Activated naive CD4-positive, alpha-beta T cell treated with anti-CD3 and anti-CD28 coated beads, Interleukin-2, amount 50 U/mL, for 24 hours (primary cell): Measurements from ENCODE around the gene SAMD8.

Experiments used
- H3K27ac Mint-ChIP-seq: one replicate; pipeline ENCODE4 v1.8.0; 2021; ENCODE audit warnings: mild to moderate bottlenecking, mixed read lengths
- H3K27me3 Mint-ChIP-seq: one replicate; pipeline ENCODE4 v1.8.0; 2021; ENCODE audit warnings: mixed read lengths
- H3K36me3 Mint-ChIP-seq: one replicate; pipeline ENCODE4 v1.8.0; 2021; ENCODE audit warnings: mixed read lengths
- H3K4me1 Mint-ChIP-seq: one replicate; pipeline ENCODE4 v1.8.0; 2021; ENCODE audit warnings: mixed read lengths
- H3K4me3 Mint-ChIP-seq: one replicate; pipeline ENCODE4 v1.8.0; 2021; ENCODE audit warnings: mild to moderate bottlenecking, mixed read lengths
- H3K9me3 Mint-ChIP-seq: one replicate; pipeline ENCODE4 v1.8.0; 2021; ENCODE audit warnings: mixed read lengths

The SAMD8 gene

DNA sequence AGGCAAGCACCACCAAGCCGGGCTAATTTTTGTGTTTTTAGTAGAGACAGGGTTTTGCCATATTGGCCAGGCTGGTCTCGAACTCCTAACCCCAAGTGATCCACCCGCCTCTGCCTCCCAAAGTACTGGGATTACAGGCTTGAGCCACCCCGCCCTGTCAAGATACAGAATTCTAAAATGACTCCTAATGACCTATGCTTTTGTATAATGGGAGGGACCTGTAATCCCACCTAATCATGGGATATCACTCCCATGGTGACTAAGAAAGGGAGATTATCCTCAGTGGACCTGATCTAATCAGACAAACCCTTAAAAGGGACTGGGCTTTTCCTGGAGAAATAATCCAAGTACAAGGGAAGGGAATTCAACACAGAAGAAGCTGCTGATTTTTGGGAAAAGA, 28.8 kb downstream of the SAMD8 start:
- H3K4me3 Mint-ChIP-seq, result no peak overlapping the region
- H3K4me1 Mint-ChIP-seq, result peaks cover 67% of the 10 kb centered on the region
- no peaks in the 10 kb centered on the region for H3K9me3 Mint-ChIP-seq
- no peaks in the 10 kb centered on the region for H3K27me3 Mint-ChIP-seq
- H3K36me3 Mint-ChIP-seq, result peaks cover 8% of the 10 kb centered on the region
- H3K27ac Mint-ChIP-seq, result peak overlapping the region; percentile 41

DNA sequence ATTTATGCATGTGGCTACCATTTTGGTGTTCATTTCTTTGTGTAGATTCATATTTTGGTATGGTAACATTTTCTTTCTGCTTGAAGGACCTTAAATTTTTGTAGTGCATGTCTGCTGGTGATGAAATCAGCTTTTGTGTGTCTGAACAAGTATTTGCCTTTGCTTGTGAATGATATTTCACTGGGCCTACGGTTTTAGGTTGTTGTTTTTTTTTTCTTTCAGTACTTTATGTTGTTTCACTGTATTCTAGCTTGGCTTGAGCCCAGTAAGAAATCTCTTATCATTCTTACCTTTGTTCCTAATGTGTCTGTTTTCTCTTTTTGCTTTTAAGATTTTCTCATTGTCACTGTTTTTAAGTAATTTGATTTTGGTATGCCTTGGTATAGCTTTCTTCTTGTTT, 31.9 kb downstream of the SAMD8 start:
- Mint-ChIP-seq H3K27ac (peak overlapping the region; percentile 43), H3K27me3 (no peaks in the 10 kb centered on the region), H3K4me3 (no peak overlapping the region)

DNA sequence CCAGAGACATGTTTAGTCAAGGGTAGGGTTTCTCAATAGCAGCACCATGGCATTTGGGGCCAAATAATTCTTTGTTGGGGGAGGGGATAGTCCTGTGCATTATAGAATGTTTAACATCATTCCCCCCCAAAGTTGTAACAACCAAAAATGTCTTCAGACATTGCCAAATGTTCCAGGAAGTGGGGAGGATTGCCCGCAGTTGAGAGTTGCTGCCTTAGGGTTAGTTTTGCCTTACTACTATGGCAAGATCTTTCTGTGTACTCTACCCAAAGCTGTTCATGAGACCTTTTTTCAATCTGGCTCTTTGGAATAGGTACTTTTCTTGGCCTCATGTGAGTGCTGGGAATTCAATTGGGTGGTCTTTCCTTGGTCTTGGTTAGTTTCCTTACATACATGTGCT, 34.1 kb downstream of the SAMD8 start:
- peaks cover 8% of the 10 kb centered on the region for H3K36me3 Mint-ChIP-seq
- H3K27me3 Mint-ChIP-seq, result no peaks in the 10 kb centered on the region
- no peaks in the 10 kb centered on the region for H3K9me3 Mint-ChIP-seq
- no peak overlapping the region for H3K27ac Mint-ChIP-seq
- peaks cover 49% of the 10 kb centered on the region for H3K4me1 Mint-ChIP-seq
- H3K4me3 Mint-ChIP-seq, result peak overlapping the region; percentile 62

More for the DNA sequence above, 31.9 kb downstream of the SAMD8 start:
- H3K36me3 Mint-ChIP-seq, result peaks cover 5% of the 10 kb centered on the region
- H3K4me1 Mint-ChIP-seq, result peaks cover 57% of the 10 kb centered on the region
- no peaks in the 10 kb centered on the region for H3K9me3 Mint-ChIP-seq

DNA sequence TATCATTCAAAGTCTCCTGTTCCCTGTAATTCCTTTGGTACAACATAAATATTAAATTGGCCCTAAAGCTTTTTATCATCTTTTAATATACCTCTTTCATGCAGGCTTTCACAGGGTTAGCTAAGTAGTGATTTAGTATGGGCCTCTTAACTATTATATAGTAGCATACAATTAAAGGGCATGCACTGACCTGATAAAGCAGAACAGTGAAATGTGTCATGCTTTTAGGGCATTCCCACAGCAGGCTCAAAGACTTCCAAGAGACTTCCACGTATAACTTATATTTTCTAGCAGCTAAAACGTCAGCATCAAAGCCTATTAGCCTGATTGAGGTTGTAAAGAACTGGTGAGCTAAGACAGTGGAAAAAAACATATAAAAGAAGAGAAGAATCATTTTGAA, 35.3 kb downstream of the SAMD8 start:
- H3K27me3 Mint-ChIP-seq, result no peaks in the 10 kb centered on the region
- H3K4me3 Mint-ChIP-seq, result no peak overlapping the region
- H3K36me3 Mint-ChIP-seq, result peaks cover 14% of the 10 kb centered on the region
- H3K27ac Mint-ChIP-seq, result no peak overlapping the region
- no peaks in the 10 kb centered on the region for H3K9me3 Mint-ChIP-seq
- peaks cover 48% of the 10 kb centered on the region for H3K4me1 Mint-ChIP-seq

DNA sequence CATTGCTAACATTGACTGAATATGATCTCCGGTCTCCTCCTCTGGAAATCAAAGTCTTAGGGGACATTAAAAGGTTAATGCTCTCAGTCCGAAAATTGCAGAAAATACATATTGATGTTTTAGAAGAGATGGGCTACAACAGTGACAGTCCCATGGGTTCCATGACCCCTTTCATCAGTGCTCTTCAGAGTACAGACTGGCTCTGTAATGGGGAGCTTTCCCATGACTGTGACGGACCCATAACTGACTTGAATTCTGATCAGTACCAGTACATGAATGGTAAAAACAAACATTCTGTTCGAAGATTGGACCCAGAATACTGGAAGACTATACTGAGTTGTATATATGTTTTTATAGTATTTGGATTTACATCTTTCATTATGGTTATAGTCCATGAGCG, 39.2 kb downstream of the SAMD8 start:
- H3K9me3 Mint-ChIP-seq, result no peaks in the 10 kb centered on the region

DNA sequence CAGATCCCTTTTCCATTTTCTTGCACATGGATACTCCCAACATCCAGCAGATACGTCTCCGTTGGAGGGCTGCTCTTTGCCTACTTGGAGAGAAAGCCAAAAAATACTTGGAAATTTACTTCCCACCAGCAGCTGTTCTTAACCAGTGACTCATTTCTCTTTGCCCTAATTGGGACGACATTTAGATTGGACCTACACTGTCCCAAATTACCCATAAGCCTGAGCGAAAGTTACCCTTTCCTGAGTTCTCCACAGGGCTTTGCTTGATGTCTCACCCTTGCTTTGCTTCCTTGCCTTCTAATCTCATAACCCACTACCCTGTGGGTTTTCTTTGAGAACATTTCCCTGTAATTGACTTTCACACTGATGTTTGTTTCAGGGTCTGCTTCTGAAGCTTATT, 48.1 kb downstream of the SAMD8 start:
- H3K4me1 Mint-ChIP-seq, result peaks cover 27% of the 10 kb centered on the region
- H3K27ac Mint-ChIP-seq, result no peak overlapping the region
- no peaks in the 10 kb centered on the region for H3K27me3 Mint-ChIP-seq
- peaks cover 10% of the 10 kb centered on the region for H3K36me3 Mint-ChIP-seq
- H3K4me3 Mint-ChIP-seq, result no peak overlapping the region
- H3K9me3 Mint-ChIP-seq, result no peaks in the 10 kb centered on the region

More for the DNA sequence above, 39.2 kb downstream of the SAMD8 start:
- no peak overlapping the region for H3K4me3 Mint-ChIP-seq
- H3K36me3 Mint-ChIP-seq, result peaks cover 16% of the 10 kb centered on the region
- peaks cover 29% of the 10 kb centered on the region for H3K4me1 Mint-ChIP-seq
- no peaks in the 10 kb centered on the region for H3K27me3 Mint-ChIP-seq
- no peak overlapping the region for H3K27ac Mint-ChIP-seq

DNA sequence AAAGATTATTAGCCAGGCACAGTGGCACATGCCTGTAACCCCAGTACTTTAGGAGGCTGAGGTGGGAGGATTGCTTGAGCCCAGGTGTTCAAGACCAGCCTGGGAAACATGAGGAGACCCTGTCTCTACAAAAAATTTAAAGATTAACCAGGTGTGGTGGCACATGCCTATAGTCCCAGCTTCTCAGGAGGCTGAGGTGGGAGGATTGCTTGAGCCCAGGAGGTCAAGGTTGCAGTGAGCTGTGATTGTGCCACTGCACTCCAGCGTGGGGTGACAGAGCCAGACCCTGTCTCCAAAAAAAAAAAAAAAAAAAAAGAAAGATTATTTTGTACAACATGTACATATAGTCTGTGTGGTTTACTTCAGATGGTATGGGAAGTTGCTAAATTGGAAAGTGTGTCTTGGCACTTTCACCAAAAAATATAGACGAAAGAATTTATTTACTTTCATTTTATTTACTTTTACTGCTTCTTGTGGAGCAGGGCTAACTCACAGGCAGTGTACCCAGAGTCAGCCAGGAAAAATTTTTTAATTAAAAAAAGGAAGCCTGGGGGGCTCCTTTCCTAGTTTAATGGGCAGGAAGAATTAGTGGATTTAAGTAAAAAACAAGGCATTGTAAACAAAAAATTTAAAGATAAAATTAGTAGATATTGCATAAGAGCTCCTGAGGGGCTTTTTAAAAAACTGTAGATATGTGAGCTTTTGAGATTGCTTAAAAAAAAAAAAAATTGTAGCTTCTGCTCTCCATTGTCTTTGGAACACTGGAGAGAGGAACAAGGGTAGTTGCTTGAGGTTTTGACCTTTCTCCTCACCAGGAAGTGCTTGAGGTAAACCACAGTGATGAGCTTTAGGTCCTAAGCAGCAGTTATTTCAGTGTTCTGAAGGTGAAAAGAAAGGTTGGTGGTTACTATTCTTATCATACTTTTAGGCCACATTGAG, 54.5 kb downstream of the SAMD8 start:
- H3K4me1 Mint-ChIP-seq, result peaks cover 58% of the 10 kb centered on the region
- H3K27ac Mint-ChIP-seq, result peak overlapping the region; percentile 93
- no peaks in the 10 kb centered on the region for H3K27me3 Mint-ChIP-seq
- H3K4me3 Mint-ChIP-seq, result peak overlapping the region; percentile 74
- H3K9me3 Mint-ChIP-seq, result no peaks in the 10 kb centered on the region
- H3K36me3 Mint-ChIP-seq, result peaks cover 8% of the 10 kb centered on the region

DNA sequence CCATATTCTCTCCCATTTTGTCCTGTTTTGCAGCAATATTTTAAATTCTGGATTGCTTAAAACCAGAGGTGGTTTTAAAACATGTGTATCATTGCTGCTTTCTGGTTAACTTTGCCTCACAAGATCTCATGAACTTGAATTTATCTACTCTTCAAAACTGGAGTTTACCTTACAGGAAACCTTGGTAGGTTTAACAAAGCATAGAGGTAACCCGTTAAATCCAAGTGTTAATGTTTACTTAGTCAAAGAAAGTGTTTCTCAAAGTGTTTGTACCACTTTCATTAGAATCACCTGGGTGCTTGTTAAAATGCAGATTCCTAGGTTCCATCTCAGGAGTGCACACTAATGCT, 55.1 kb downstream of the SAMD8 start:
- H3K9me3 Mint-ChIP-seq, result no peaks in the 10 kb centered on the region
- H3K27ac Mint-ChIP-seq, result peak overlapping the region; percentile 93
- H3K4me3 Mint-ChIP-seq, result peak overlapping the region; percentile 74
- peaks cover 54% of the 10 kb centered on the region for H3K4me1 Mint-ChIP-seq
- peaks cover 6% of the 10 kb centered on the region for H3K36me3 Mint-ChIP-seq
- no peaks in the 10 kb centered on the region for H3K27me3 Mint-ChIP-seq

DNA sequence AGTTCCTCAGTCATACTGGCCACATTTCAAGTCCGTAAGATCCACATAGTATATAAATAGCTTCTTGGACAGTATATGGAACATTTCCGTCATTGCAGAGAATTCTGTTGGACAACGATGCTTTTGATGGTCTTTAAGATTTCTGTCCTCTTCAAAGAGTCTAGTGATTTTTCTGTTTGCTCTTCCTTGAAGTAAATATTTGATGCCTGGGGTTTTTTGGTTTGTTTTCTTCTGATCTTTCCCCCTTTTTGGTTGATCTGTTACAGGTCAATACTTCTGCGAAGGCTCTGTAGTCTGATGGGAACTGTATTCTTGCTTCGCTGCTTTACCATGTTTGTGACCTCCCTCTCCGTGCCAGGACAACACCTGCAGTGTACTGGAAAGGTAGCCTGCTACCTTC, 56.8 kb downstream of the SAMD8 start:
- Mint-ChIP-seq H3K4me3 (peak overlapping the region; percentile 19), H3K36me3 (peaks cover 6% of the 10 kb centered on the region), H3K27ac (peak overlapping the region; percentile 48), H3K9me3 (no peaks in the 10 kb centered on the region), H3K4me1 (peaks cover 52% of the 10 kb centered on the region), H3K27me3 (no peaks in the 10 kb centered on the region)

DNA sequence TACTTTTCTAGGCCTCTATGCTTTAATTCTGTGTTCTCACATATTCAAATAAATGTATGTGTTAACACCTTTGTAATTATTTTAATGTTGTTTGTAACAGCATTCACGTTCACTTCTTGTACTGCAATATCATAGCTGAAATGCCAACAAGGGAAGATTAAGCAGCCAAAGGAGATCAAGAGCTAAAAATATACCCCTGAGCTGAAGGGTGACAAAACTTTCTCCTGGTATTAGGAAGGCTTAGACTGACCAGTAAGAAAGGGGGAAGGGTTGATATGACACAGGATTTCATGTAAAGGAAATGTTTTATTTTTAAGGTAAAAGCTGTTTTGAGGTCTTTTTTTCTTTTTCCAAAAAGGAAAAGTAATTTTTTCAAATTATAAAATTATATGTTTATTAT, 58.8 kb downstream of the SAMD8 start:
- Mint-ChIP-seq H3K27ac (peak overlapping the region; percentile 35), H3K9me3 (no peaks in the 10 kb centered on the region), H3K36me3 (peaks cover 7% of the 10 kb centered on the region), H3K27me3 (no peaks in the 10 kb centered on the region), H3K4me1 (peaks cover 48% of the 10 kb centered on the region), H3K4me3 (no peak overlapping the region)

DNA sequence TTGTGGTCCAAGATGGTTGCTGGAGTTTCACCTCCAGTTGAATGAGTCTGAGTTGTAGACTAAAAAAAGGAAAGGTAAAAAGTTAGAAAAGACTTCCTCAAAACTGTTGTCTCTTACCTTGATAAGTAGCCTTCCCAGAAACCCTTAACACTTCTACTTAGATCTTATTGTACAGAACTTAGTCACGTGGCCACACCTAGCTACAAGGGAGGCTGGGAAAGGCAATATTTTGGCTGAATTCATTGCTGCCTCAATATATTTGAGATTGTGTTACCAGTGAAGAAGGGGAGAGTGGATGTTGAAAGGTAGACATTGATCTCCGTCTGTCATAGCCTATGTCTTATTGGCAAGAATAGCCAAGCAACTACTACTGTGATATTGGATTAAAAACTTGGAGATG, 63.6 kb downstream of the SAMD8 start:
- H3K4me3 Mint-ChIP-seq, result no peak overlapping the region
- H3K9me3 Mint-ChIP-seq, result no peaks in the 10 kb centered on the region
- H3K36me3 Mint-ChIP-seq, result peaks cover 11% of the 10 kb centered on the region
- H3K4me1 Mint-ChIP-seq, result peaks cover 18% of the 10 kb centered on the region
- H3K27me3 Mint-ChIP-seq, result no peaks in the 10 kb centered on the region
- H3K27ac Mint-ChIP-seq, result no peak overlapping the region

DNA sequence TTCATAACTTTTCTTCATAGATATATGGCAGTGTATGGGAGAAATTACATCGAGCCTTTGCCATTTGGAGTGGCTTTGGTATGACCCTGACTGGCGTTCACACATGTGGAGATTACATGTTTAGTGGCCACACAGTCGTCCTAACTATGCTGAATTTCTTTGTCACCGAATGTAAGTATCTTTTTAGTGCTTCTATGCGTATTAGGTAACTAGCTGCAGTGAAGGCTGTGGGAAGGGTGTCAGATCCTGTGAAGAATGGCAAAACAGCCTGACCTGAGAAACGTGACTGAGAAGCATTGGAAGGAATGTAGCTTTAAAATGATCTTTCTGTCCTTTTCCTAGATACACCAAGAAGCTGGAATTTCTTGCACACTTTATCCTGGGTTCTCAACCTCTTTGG, 64.6 kb downstream of the SAMD8 start:
- H3K9me3 Mint-ChIP-seq, result no peaks in the 10 kb centered on the region
- no peak overlapping the region for H3K27ac Mint-ChIP-seq
- peaks cover 18% of the 10 kb centered on the region for H3K4me1 Mint-ChIP-seq
- no peak overlapping the region for H3K4me3 Mint-ChIP-seq
- peaks cover 11% of the 10 kb centered on the region for H3K36me3 Mint-ChIP-seq
- H3K27me3 Mint-ChIP-seq, result no peaks in the 10 kb centered on the region

DNA sequence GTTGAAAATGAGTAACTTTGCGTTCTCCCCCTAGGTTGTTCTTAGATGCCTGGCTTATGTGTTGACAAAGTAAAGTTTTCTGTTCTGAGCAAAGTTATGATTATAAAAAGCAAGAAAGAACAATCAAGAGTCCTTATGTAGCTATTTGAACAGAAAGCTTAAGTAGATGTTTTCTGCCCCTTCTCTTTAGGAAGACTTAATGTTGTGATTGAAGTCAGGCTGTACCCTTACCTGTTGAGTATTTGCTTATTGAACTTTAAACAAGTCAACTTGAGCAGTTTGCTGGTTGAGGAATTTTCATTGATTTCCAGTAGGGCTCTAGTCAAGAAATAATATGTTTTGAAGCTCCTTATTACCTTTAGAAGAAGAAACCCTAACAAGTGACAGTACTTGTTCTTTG, 65.3 kb downstream of the SAMD8 start:
- Mint-ChIP-seq H3K4me1 (peaks cover 24% of the 10 kb centered on the region), H3K27ac (no peak overlapping the region), H3K4me3 (no peak overlapping the region), H3K36me3 (peaks cover 11% of the 10 kb centered on the region), H3K9me3 (no peaks in the 10 kb centered on the region), H3K27me3 (no peaks in the 10 kb centered on the region)

DNA sequence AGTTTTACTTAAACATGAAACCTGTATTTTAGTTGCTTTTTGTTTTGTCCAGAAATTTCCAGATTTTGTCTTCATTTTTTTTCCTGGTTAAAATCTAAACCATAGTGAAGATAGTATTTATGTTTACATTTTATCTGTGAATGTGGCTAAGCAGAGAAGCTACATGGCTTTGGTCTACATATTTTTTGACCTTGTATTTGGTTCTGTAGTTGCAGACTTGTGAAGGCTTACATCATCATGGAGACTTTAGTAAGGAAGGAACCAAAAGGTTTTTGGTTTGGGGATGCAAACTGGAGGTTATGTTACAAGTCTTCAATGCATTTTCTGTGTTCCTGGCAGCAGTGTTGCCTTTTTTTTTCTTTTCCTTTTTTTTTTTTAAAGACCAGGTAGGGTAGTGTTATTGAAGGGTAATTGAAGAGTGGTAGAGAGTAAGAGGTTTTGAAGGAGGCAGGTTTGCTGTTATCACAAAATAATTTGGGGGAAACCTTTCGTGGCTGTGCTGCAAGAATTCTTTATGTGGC, 68.3 kb downstream of the SAMD8 start:
- Mint-ChIP-seq H3K4me1 (peaks cover 21% of the 10 kb centered on the region), H3K27me3 (no peaks in the 10 kb centered on the region), H3K27ac (peak overlapping the region; percentile 30), H3K9me3 (no peaks in the 10 kb centered on the region), H3K36me3 (peaks cover 11% of the 10 kb centered on the region), H3K4me3 (no peak overlapping the region)

DNA sequence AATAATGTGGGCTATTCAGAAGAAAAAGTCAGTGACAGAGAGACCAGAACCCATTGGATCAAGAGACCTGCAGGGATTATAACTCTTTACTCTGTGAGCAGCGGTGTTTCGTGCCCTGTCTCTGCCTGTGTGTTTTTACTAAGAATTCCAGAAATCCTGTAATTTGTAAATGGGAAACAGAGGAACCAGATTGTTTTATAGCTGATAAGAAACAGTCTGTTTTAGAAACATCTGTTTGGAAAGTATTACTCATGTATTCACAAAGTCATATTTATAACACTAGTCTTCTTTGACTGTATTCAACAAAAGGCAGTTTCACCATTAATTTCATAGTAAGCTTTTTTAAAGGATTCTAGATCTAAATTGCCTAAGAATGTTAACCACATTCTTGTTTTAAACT, 69.1 kb downstream of the SAMD8 start:
- Mint-ChIP-seq H3K4me1 (peaks cover 17% of the 10 kb centered on the region), H3K9me3 (no peaks in the 10 kb centered on the region), H3K36me3 (peaks cover 7% of the 10 kb centered on the region), H3K27ac (no peak overlapping the region), H3K4me3 (no peak overlapping the region), H3K27me3 (no peaks in the 10 kb centered on the region)

DNA sequence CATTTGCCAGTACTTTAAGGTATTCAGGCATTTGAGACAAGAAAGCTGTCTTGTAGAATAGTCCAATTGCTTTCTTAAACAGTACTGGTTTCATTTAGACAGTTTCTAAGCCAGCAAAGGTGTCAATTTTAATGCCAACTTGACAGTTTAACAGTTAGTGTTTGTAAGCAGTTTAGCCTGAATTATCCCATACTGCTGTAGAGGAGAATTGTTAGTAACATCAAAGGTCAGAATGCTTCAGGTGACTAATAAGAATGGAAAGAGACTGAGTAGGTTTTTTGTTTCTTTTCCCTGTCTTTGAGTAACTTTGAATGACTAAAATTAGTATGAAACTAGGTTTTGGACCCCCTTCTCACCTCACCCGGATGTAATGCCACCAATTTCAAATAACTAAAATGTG, 69.6 kb downstream of the SAMD8 start:
- H3K27ac Mint-ChIP-seq, result peak overlapping the region; percentile 27
- peaks cover 7% of the 10 kb centered on the region for H3K36me3 Mint-ChIP-seq
- peaks cover 17% of the 10 kb centered on the region for H3K4me1 Mint-ChIP-seq
- no peaks in the 10 kb centered on the region for H3K27me3 Mint-ChIP-seq
- no peak overlapping the region for H3K4me3 Mint-ChIP-seq
- H3K9me3 Mint-ChIP-seq, result no peaks in the 10 kb centered on the region
